ENCODE measurements around the gene NPEPPS. TPM values are rescaled to one million over a fixed set of nuclear protein-coding genes. Genes with fewer than 3 reads are reported as not detected.

The NPEPPS gene
- total RNA-seq, 1 experiment from 2014 or later: 92.3 TPM

DNA sequence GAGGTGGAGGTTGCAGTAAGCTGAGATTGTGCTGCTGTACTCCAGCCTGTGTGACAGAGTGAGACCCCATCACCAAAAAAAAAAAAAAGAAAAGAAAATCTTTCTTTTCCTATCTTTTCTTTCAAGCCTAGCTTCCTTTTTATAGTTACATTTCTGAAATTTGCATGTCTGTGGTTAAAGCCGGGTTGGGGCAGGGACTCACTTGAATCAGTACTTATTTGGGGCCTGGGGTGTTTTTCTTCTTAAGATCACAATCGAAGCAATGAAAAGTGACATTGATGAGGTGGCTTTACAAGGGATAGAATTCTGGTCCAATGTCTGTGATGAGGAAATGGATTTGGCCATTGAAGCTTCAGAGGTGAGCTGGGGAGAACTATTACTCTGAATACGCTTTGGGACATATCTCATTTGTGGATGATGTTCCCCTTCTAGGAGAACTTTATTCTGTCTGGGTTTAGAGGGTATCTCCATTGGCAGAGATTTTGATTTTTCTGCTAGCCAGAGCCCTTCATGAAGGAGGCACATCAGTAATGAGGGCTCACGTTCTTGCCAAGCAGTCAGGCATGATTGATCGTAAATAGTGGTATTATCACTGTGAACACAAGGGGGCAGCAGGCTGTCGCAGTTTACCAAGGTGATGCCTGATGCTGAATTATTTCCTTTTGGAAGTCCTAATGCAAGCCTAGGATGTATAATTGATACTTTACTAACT is 133.2 kb downstream of the NPEPPS start:
- peak; percentile 59 for DNase-seq (ENCODE audit: low read depth)

DNA sequence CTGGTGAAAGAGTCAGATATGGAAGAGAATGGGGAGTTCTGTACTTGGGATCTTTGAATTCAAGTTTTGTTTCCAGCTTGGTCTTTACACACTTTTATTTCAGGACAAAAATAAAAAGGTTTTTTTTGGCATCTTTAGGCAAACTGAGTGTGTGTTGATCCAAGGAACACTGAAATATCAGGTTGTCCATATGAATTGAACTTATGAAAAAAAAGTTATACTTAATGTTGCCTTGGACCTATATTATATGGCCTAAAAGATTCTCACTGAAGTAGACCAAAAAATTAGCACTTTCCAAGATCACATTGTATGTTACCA is 133.7 kb downstream of the NPEPPS start:
- DNase-seq (ENCODE audit: low read depth): no peak

DNA sequence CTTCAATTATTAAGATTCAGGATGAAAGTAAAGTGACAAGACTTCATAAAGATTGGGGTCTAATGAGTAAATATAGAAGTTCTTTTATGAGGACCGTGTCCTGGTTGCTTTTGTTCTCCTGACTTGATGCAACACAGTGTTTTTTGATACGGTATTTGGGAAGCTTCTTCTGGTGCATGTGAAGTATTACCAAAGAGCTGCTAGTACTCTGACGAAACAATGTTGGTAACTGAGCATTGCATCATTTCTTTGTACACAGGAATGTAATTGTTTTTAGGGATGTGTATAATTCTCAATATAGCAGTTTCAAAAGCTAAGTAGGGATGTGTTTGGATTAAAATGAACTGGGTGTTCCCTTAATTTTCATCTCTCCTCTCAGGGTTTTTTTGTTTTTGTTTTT is 134.7 kb downstream of the NPEPPS start:
- peak; percentile 41 for DNase-seq (ENCODE audit: low read depth)

DNA sequence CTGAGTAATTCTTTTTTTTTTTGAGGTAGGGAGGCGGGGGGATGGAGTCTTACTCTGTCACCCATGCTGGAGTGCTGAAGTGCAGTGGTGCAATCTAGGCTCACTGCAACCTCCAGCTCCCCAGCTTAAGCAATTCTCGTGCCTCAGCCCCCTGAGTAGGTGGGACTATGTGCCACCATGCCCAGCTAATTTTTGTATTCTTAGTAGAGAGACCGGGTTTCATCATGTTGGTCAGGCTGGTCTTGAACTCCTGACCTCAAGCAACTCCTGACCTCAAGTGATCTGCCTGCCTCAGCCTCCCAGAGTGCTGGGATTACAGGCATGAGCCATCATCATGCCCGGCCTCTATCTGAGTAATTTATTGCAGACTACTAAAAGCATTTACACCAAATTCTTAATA is 138.2 kb downstream of the NPEPPS start:
- no peak for DNase-seq (ENCODE audit: low read depth)

DNA sequence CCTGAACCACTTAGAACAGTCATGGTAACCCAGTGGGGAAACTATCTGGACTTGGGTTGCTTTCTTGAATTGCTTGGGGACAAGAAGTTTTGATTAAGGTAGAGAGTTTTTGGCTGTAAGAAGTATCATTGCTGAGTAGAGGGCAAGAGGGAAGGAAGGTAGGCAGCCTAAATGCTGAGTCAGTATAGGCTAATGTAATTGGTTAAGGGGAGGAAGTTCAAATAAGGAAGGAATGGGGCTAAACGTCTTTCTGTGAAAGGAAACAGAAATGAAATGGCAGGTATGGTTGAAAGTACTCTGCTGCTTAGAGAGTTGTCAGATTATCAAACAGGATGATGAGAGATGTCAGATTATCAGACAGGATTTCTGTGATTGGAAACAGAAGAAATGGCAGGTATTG is 139.2 kb downstream of the NPEPPS start:
- no peak for DNase-seq (ENCODE audit: low read depth)

Other genes with a start within 250 kb of the NPEPPS start
- gene EFCAB13, start 207.2 kb upstream of the NPEPPS start, total RNA-seq (2014; rRNA removed): 2.9 and 4.3 TPM in 2 replicates
- 401 and 457 TPM in 2 replicates for gene KPNB1, start 118.8 kb downstream of the NPEPPS start, total RNA-seq (2014; rRNA removed)
- gene TBKBP1, start 163.1 kb downstream of the NPEPPS start, total RNA-seq (2014; rRNA removed): 3.8 and 5.4 TPM in 2 replicates
- gene TBX21, start 202.1 kb downstream of the NPEPPS start, total RNA-seq (2014; rRNA removed): not detected in 2 replicates